Gastroesophageal sphincter (tissue), 3 donors: ENCODE results near the gene TMIGD1.

ENCODE experiments used
- EP300 ChIP-seq: sonication (generic); formaldehyde crosslinking; IDR thresholded peaks from one replicate; pipeline ENCODE4 v1.6.1; 2017; ENCODE audit warnings: antibody characterized with exemption, mild to moderate bottlenecking
- POLR2A ChIP-seq, 2 donors: fragments of 450-650 bp; IDR thresholded peaks; one replicate each; pipeline ENCODE4 v1.6.1; 2017; ENCODE audit warnings: antibody characterized with exemption in 2 of 2, mild to moderate bottlenecking in 2 of 2, moderate library complexity in 1 of 2
- POLR2AphosphoS5 ChIP-seq: sonication (generic); formaldehyde crosslinking; IDR thresholded peaks from one replicate; pipeline ENCODE4 v1.6.1; 2017; ENCODE audit warnings: antibody characterized with exemption
- TF ChIP-seq, protein P1 (sequence below), 4 experiments: fragments of 200-600 bp in 2 of 4; fragments of 450-650 bp in 2 of 4; sonication (generic) in 1 of 4; IDR thresholded peaks; one replicate each; pipeline ENCODE4 v1.5.1; 2017 to 2019; ENCODE audit warnings: antibody characterized with exemption in 4 of 4, mild to moderate bottlenecking in 2 of 4, moderate library complexity in 2 of 4

- no peak for TF ChIP-seq POLR2A (IDR thresholded peaks at IDR 0.05)
- TF ChIP-seq, protein P1, sequence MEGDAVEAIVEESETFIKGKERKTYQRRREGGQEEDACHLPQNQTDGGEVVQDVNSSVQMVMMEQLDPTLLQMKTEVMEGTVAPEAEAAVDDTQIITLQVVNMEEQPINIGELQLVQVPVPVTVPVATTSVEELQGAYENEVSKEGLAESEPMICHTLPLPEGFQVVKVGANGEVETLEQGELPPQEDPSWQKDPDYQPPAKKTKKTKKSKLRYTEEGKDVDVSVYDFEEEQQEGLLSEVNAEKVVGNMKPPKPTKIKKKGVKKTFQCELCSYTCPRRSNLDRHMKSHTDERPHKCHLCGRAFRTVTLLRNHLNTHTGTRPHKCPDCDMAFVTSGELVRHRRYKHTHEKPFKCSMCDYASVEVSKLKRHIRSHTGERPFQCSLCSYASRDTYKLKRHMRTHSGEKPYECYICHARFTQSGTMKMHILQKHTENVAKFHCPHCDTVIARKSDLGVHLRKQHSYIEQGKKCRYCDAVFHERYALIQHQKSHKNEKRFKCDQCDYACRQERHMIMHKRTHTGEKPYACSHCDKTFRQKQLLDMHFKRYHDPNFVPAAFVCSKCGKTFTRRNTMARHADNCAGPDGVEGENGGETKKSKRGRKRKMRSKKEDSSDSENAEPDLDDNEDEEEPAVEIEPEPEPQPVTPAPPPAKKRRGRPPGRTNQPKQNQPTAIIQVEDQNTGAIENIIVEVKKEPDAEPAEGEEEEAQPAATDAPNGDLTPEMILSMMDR (IDR thresholded peaks at IDR 0.05), result no peak
- TF ChIP-seq EP300, result no peak
- no peak for TF ChIP-seq POLR2AphosphoS5
Observed at GRCh38 chr17:30376621-30377452, 43.0 kb upstream of the TMIGD1 start.
